ENCODE results near the gene CDK15. TPM values are rescaled to one million over a fixed set of nuclear protein-coding genes. Genes with fewer than 3 reads are reported as not detected.

Gene CDK15
- total RNA-seq, 2 donors from 2014 or later = 0.52 TPM; not detected in 1

- H3K4me1 ChIP-seq = peaks cover 8% of the 10 kb centered on the region
- H3K36me3 ChIP-seq (replicated peaks in 1 of 2; ENCODE audit: insufficient read depth in 1 of 2, low read depth in 2 of 2) = no peaks in the 10 kb centered on the region
- peak; percentile 96 for ATAC-seq
- intact Hi-C loops (cut with DNase I) = no loop called here
- H3K9me3 ChIP-seq = no peaks in the 10 kb centered on the region
- H3K4me3 ChIP-seq = peak within 1 kb of the TSS; percentile 50 to 75
- H3K27me3 ChIP-seq = no peaks in the 10 kb centered on the region
- DNase-seq = peak; percentile 99 to 100 (median 99)
- H3K27ac ChIP-seq = peak within 1 kb of the TSS; percentile 81 to 92 (median 86)
- TF ChIP-seq POLR2A (IDR thresholded peaks at IDR 0.05) = peak; percentile 50 to 89 (median 83)
- TF ChIP-seq, protein P1, sequence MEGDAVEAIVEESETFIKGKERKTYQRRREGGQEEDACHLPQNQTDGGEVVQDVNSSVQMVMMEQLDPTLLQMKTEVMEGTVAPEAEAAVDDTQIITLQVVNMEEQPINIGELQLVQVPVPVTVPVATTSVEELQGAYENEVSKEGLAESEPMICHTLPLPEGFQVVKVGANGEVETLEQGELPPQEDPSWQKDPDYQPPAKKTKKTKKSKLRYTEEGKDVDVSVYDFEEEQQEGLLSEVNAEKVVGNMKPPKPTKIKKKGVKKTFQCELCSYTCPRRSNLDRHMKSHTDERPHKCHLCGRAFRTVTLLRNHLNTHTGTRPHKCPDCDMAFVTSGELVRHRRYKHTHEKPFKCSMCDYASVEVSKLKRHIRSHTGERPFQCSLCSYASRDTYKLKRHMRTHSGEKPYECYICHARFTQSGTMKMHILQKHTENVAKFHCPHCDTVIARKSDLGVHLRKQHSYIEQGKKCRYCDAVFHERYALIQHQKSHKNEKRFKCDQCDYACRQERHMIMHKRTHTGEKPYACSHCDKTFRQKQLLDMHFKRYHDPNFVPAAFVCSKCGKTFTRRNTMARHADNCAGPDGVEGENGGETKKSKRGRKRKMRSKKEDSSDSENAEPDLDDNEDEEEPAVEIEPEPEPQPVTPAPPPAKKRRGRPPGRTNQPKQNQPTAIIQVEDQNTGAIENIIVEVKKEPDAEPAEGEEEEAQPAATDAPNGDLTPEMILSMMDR (IDR thresholded peaks at IDR 0.05) = no peak
- WGBS, 2 donors = 0% methylated on average over 18 to 60 of the region's 60 CpGs
Measured at GRCh38 chr2:201780674-201781493, 25.5 kb upstream of the CDK15 start, which contains the start of gene ALS2. ALS2 (minus strand) TSS chr2:201780933; CDS start chr2:201768885, 12,048 bp downstream.

DNA sequence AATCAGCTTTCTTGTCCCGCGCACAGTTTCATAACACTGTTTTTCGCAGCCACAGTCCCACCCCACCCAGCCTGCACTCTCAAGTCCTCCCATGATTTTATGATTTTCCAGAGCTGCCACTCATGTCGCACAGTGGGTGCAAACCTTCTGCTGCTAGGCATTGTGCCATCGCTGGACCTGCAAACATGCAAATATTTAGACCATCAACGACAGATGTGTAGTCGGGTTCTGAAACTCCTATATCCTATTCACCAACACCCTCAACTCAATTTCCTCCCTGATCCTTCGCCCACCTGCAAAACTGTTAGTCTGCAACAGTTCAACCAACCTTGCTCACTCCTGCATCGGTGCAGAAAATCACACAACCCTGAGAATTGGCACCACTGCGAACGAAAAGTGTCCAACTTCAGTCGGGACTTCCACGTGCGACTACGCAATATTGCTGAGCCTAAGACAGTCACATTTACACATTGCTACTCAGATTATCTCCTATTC is 24.7 kb upstream of the CDK15 start:
- Histone ChIP-seq H3K4me1 (peaks cover 8% of the 10 kb centered on the region), H3K27me3 (no peaks in the 10 kb centered on the region), H3K27ac (peak overlapping the region; percentile 81 to 92 (median 86)), H3K4me3 (peak overlapping the region; percentile 50 to 75), H3K9me3 (no peaks in the 10 kb centered on the region), H3K36me3 (replicated peaks in 1 of 2; ENCODE audit: insufficient read depth in 1 of 2, low read depth in 2 of 2) (no peaks in the 10 kb centered on the region)
- intact Hi-C loops (cut with DNase I) = no loop called here
- DNase-seq (peak in 3 of 4 donors; percentile 16 to 34 (median 33)), ATAC-seq (peak; percentile 0)
- 0 to 2% methylated on average over 15 of the region's 15 CpGs for WGBS, 2 donors
- no peak for TF ChIP-seq POLR2A (IDR thresholded peaks at IDR 0.05)
- TF ChIP-seq, protein P1 (IDR thresholded peaks at IDR 0.05) = no peak

GRCh38 chr2:201784563-201784962 is 21.8 kb upstream of the CDK15 start:
- no peaks in the 10 kb centered on the region for H3K36me3 ChIP-seq (replicated peaks in 1 of 2; ENCODE audit: insufficient read depth in 1 of 2, low read depth in 2 of 2)
- intact Hi-C loops (cut with DNase I) = no loop called here
- no peak overlapping the region for H3K4me3 ChIP-seq
- peaks cover 4% of the 10 kb centered on the region for H3K4me1 ChIP-seq
- DNase-seq (no peak), ATAC-seq (no peak)
- TF ChIP-seq POLR2A (IDR thresholded peaks at IDR 0.05) = no peak
- TF ChIP-seq, protein P1 (IDR thresholded peaks at IDR 0.05) = no peak
- 18 to 28% methylated on average over 1 of the region's 1 CpG for WGBS, 2 donors
- no peak overlapping the region for H3K27ac ChIP-seq
- no peaks in the 10 kb centered on the region for H3K27me3 ChIP-seq
- no peaks in the 10 kb centered on the region for H3K9me3 ChIP-seq

DNA sequence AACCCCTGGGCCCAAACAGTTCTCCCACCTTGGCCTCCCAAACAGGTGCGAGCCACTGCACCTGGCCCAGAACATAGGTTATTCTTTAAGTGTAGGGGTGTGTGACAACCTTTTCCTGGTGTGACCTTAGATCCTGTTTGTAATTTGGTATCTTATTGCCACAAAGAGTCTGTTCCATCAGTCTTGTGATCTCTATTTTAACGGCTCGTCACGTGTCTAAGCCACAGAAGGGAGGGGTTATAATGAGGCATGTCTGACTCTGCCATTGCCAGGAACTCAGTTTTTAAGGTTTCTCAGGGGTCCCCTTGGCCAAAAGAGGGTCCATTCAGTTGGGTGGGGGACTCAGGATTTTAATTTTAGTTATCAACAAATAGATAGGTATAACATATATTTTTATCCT is 21.2 kb upstream of the CDK15 start:
- H3K27me3 ChIP-seq = no peaks in the 10 kb centered on the region
- 62 to 93% methylated on average over 4 of the region's 4 CpGs for WGBS, 2 donors
- DNase-seq (no peak), ATAC-seq (no peak)
- H3K27ac ChIP-seq = no peak overlapping the region
- intact Hi-C loops (cut with DNase I) = no loop called here
- no peak for TF ChIP-seq POLR2A (IDR thresholded peaks at IDR 0.05)
- TF ChIP-seq, protein P1 (IDR thresholded peaks at IDR 0.05) = no peak
- H3K4me3 ChIP-seq = no peak overlapping the region
- no peaks in the 10 kb centered on the region for H3K36me3 ChIP-seq (replicated peaks in 1 of 2; ENCODE audit: insufficient read depth in 1 of 2, low read depth in 2 of 2)
- no peaks in the 10 kb centered on the region for H3K4me1 ChIP-seq
- no peaks in the 10 kb centered on the region for H3K9me3 ChIP-seq

All from body of pancreas (tissue), 4 donors.